Measurements from ENCODE around the gene FIBIN. TPM values are rescaled to one million over a fixed set of nuclear protein-coding genes. Genes with fewer than 3 reads are reported as not detected.
"Not testable (repeated sequence)": the region's sequence is repeated elsewhere in the genome, so short reads cannot be mapped to it uniquely, and the experiment has no call there.

FIBIN gene
- polyA plus RNA-seq, 5 donors, result 5.0 to 11.1 (median 6.7) TPM

- no peak for DNase-seq
Measured at GRCh38 chr11:26974996-26975395, 18.9 kb upstream of the FIBIN start.

- no peak for DNase-seq
Measured at GRCh38 chr11:26976389-26976788, 17.5 kb upstream of the FIBIN start.

GRCh38 chr11:26977209-26977608 is 16.7 kb upstream of the FIBIN start:
- DNase-seq, result not testable (repeated sequence)

DNA sequence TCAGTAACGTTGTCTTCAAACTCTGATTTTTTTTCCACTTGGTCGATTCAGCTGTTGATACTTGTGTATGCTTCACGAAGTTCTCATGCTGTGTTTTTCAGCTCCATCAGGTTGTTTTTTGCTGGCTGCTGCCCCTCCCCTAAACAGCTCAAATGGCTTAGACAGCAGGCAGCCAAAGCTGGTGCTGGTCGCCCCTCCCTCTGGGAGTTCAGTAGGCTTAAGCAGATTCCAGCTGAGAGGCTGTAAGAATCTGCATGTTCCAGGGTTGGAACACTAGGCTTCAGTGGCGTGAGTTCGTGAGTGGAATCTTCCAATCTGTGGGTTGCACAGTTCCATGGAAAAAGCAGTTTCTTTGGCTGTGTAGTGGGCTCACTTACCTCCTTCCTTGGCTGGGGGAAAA is 10.3 kb upstream of the FIBIN start:
- no peak for DNase-seq

DNA sequence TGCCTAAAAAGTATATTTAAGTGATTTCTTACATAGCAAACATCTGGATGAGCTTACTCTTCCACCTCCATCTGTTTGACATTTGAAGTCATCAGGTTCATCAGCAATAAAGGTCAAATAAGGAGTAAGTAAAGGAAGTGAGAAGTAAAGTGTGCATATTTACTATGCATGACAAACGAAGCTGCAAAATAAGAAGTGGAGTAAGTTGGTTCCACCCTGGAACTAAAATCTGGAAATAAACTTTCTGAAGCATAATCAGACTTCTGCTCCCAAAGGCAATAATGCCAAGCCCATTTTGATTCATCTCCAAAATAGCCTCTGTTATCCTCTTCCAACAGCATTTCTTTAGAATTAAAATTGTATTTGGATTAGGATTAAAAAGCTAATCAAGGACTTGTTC is 8.4 kb upstream of the FIBIN start:
- no peak for DNase-seq

- no peak for DNase-seq
Measured at GRCh38 chr11:26985943-26986342, 8.0 kb upstream of the FIBIN start.

DNA sequence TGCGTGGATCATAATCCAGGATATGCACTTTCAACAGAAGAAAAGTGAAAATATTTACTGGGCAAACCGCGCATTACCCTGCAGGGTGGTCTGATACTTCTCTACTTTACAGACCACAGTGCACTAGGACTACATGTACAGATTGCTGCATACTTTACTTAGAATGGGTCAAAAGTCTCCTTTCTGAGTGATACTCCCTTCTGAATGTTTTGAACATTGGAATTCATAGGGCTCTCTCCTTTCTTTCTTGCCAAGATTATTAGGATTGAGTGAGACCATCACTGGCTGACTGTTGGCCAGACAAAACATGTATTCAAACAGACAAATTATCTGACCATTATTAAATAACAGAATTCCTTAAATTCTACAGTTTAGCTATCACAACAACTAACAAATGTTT is 6.6 kb upstream of the FIBIN start:
- DNase-seq, result no peak

- no peak for DNase-seq
Measured at GRCh38 chr11:26987731-26988130, 6.2 kb upstream of the FIBIN start.

GRCh38 chr11:26992031-26992541 is 1.8 kb upstream of the FIBIN start:
- DNase-seq, result peak in 1 of 2 donors; percentile 52

GRCh38 chr11:26994631-26995095 is 751 bp downstream of the FIBIN start:
- DNase-seq, result no peak

- no peak for DNase-seq
Measured at GRCh38 chr11:26995701-26996460, 2.0 kb downstream of the FIBIN start.

DNA sequence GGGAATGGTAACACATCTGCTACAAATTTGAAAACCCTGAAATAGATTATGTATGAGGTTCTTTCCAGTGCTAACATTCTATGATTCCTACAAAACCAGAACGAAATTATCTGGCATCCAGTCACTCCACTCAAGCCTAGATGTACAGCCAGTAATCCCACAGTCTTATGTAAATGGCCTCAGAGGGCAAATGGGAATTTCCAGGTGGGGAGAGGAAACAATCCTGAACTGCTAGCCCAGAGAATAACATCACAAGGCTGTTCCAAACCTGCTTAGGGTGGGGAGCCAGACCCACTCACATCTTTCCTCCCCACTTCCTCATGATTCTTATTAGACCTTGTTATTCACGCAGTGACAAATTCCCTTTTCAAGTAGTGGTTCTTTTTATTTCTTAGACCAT is 3.5 kb downstream of the FIBIN start:
- no peak for DNase-seq

GRCh38 chr11:27001136-27001730 is 7.3 kb downstream of the FIBIN start:
- DNase-seq, result not testable (repeated sequence)

- no peak for DNase-seq
Measured at GRCh38 chr11:27002431-27002830, 8.5 kb downstream of the FIBIN start.

DNA sequence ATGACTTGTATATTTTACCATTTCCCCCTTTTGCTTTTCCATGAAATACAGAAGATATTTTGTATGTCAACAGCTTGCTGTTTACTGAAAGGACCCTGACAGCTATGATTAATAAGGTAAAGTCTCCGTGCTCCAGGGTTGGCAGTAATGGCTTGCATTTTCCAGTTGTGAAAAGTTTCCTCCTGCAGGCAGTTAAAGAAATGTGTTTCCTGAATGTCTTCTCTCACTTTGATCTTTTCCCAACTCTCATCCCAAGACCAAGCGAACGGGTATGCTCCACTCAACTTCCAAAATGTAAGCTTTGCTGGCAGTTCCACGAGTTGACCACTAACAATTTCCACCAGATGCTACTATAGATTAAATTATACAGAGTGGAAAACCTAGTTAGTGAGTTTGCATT is 8.9 kb downstream of the FIBIN start:
- no peak for DNase-seq

DNA sequence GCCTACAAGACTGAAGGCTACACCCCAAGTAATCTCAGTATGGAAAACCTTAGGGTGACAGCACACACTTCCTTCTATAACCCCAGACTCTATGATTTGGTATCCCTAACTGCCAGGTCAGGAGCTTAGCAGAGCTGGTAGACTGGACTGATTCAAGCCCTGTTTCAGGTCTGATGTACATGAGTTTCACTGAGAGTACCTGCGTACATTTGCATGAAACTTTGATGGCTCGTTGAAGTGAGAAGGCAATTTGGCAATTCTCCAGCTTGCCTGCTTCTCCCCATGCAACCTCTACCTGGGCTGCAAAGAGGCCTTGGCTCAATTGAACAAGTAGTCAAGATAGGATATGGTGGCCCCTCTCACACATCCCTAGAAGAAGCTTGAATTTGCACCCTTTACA is 10.2 kb downstream of the FIBIN start:
- no peak for DNase-seq

- no peak for DNase-seq
Measured at GRCh38 chr11:27008811-27009535, 15.1 kb downstream of the FIBIN start.

- no peak for DNase-seq
Measured at GRCh38 chr11:27011560-27012233, 17.8 kb downstream of the FIBIN start.

- peak; percentile 64 to 67 for DNase-seq
Measured at GRCh38 chr11:27012234-27012921, 18.5 kb downstream of the FIBIN start.

DNA sequence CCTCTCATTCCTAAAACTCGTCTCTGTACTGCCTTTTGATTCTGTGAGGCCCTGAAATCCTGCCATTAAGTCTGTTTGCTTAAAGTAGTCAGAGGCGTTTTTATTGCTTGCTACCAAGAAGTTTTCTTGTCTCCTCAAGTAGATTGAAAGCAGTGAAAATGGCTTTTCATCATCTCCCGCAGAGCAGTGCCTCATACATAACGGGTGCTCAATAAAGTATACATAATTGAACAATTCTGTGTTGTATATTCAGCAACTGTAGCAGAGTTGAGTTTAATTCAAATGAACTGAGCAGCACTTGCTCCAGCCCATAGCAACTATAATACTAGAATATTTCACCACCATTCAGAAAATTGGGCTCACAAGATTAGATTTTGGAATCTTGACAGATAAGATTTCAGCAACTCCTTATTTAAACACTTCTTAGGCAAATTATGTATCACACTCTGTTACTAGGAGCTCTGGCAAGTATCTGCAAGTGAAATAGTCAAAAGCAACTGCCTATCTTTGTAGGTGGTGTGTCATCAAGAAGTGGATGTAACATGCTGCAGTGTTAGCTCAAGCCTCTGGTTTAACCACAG is 20.0 kb downstream of the FIBIN start:
- DNase-seq, result no peak

DNA sequence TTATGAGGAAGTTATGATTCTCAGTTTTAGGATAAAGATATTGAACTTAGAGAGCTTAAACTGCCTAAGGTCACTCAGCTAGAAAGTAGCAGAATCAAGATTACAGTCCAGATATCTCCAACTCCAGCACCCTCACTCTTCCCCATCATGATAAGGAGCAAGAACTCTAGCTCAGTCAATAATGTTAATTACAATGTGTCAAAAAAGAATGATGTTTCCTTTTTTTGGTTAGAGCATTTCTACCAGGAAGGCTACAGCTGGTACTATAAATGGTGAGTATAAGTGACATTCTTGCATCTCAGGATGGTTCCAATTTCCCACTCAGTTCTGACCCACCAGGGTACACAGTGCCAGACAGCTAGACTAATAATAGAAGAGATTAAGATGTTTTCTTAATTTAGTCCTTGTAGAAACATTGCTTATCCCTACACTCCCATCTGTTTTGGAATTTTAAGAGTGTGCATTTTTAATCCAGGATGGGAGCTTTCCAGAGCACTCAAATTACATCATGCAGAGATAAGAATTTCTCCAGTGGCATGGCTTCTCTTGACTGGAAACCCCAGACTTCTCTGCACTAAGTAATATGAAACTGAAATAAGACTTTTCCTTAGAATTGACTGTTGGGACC is 25.1 kb downstream of the FIBIN start:
- no peak for DNase-seq

Measured in right lung (tissue), 5 donors.